K562 (cell line): ENCODE data around the gene NCOA1. TPM values are rescaled to one million over a fixed set of nuclear protein-coding genes. Genes with fewer than 3 reads are reported as not detected.

Experiments used
- ARID2 ChIP-seq: fragments of 450-650 bp; IDR thresholded peaks from 2 replicates; pipeline ENCODE4 v1.6.1; 2017; ENCODE audit warnings: antibody characterized with exemption, mild to moderate bottlenecking
- ASH1L ChIP-seq: fragments of 450-650 bp; IDR thresholded peaks from 2 replicates; pipeline ENCODE4 v1.6.1; 2018; ENCODE audit warnings: borderline replicate concordance, mild to moderate bottlenecking, low read depth; ENCODE audit not compliant: partially characterized antibody
- C11orf30 ChIP-seq: fragments of 450-650 bp; IDR thresholded peaks from 2 replicates; pipeline ENCODE4 v1.6.1; 2016; ENCODE audit warnings: low read depth, mild to moderate bottlenecking
- CREM ChIP-seq: IDR thresholded peaks from 2 replicates; pipeline ENCODE4 v1.6.1; 2014; ENCODE audit warnings: antibody characterized with exemption, low read depth
- EGR1 ChIP-seq: fragments of 450-650 bp; conservative IDR thresholded peaks from 2 replicates; pipeline ENCODE4 v1.6.1; 2017; ENCODE audit warnings: mild to moderate bottlenecking
- EP400 ChIP-seq: fragments of 450-650 bp; IDR thresholded peaks from 2 replicates; pipeline ENCODE4 v1.6.1; 2017; ENCODE audit warnings: antibody characterized with exemption, mild to moderate bottlenecking, moderate library complexity
- HIVEP1 ChIP-seq: fragments of 250-450 bp; sonication (Bioruptor Pico); IDR thresholded peaks from 2 replicates; pipeline ENCODE4 v1.4.0; 2020; ENCODE audit warnings: mild to moderate bottlenecking
- HMGN3 ChIP-seq: IDR thresholded peaks from 2 replicates; pipeline ENCODE4 v1.6.1; 2011; ENCODE audit warnings: borderline replicate concordance, low read depth, mild to moderate bottlenecking, mixed read lengths, low read length; ENCODE audit not compliant: insufficient read length; ENCODE audit errors: extremely low read depth
- IFI16 ChIP-seq: fragments of 250-450 bp; sonication (Bioruptor Pico); IDR thresholded peaks from 2 replicates; pipeline ENCODE4 v2.1.2; 2022; ENCODE audit warnings: mild to moderate bottlenecking, inconsistent platforms
- KDM4B ChIP-seq, 2 experiments: fragments of 450-650 bp in 1 of 2; sonication (generic) in 1 of 2; IDR thresholded peaks; 2 replicates each; pipeline ENCODE4 v1.6.1; 2016 to 2017; ENCODE audit warnings: borderline replicate concordance in 2 of 2, antibody characterized with exemption in 1 of 2, low read depth in 1 of 2, mild to moderate bottlenecking in 1 of 2
- LEF1 ChIP-seq: fragments of 450-650 bp; IDR thresholded peaks from 2 replicates; pipeline ENCODE4 v1.6.1; 2016; ENCODE audit warnings: mild to moderate bottlenecking
- MAZ ChIP-seq, 2 experiments: fragments of 450-650 bp in 1 of 2; sonication (generic) in 1 of 2; formaldehyde crosslinking; IDR thresholded peaks in 1 of 2; conservative IDR thresholded peaks in 1 of 2; 2 replicates each; pipeline versions ENCODE4 v1.4.0 to v1.5.0; 2020; ENCODE audit warnings: mild to moderate bottlenecking in 1 of 2, missing genetic modification reagents in 1 of 2
- MBD2 ChIP-seq: sonication (generic); IDR thresholded peaks from 2 replicates; pipeline ENCODE4 v1.6.1; 2016; ENCODE audit warnings: low read depth, borderline replicate concordance
- MTA2 ChIP-seq: fragments of 450-650 bp; IDR thresholded peaks from 2 replicates; pipeline ENCODE4 v1.6.1; 2016; ENCODE audit warnings: low read depth
- NFE2 ChIP-seq: IDR thresholded peaks from 2 replicates; pipeline ENCODE4 v1.6.1; 2014; ENCODE audit warnings: antibody characterized with exemption, low read depth
- PHF21A ChIP-seq: fragments of 450-650 bp; IDR thresholded peaks from 2 replicates; pipeline ENCODE4 v1.6.1; 2017; ENCODE audit warnings: low read depth, borderline replicate concordance
- SIX5 ChIP-seq, 2 experiments: IDR thresholded peaks; 2 replicates each; pipeline ENCODE4 v1.6.1; 2011; ENCODE audit warnings: low read length in 2 of 2, borderline replicate concordance in 1 of 2, low read depth in 1 of 2, mild to moderate bottlenecking in 1 of 2, moderate library complexity in 1 of 2; ENCODE audit not compliant: insufficient read depth in 1 of 2
- SNIP1 ChIP-seq: fragments of 450-650 bp; IDR thresholded peaks from 2 replicates; pipeline ENCODE4 v1.7.1; 2017; ENCODE audit warnings: low read depth, mild to moderate bottlenecking
- TBP ChIP-seq: optimal IDR thresholded peaks from 2 replicates; pipeline ENCODE3; 2011; ENCODE audit warnings: low read depth, low read length, improper control_type of control experiment
- TCF3 ChIP-seq: sonication (generic); formaldehyde crosslinking; IDR thresholded peaks from 2 replicates; pipeline ENCODE4 v1.4.0; 2020; ENCODE audit warnings: mild to moderate bottlenecking, missing genetic modification reagents
- TEAD2 ChIP-seq: fragments of 450-650 bp; IDR thresholded peaks from 2 replicates; pipeline ENCODE4 v1.6.1; 2016; ENCODE audit warnings: missing genetic modification characterization, control low read depth, missing compliant biosample characterization
- ZFP36 ChIP-seq: fragments of 150-350 bp; IDR thresholded peaks from 2 replicates; pipeline ENCODE4 v1.6.1; 2018; ENCODE audit warnings: low read length, low read depth; ENCODE audit not compliant: partially characterized antibody
- ZNF12 ChIP-seq: sonication (generic); formaldehyde crosslinking; IDR thresholded peaks from 2 replicates; pipeline ENCODE4 v1.4.0; 2020; ENCODE audit warnings: mild to moderate bottlenecking, missing genetic modification reagents
- ZNF311 ChIP-seq: fragments of 250-450 bp; sonication (Bioruptor Pico); IDR thresholded peaks from 2 replicates; pipeline ENCODE4 v1.4.0; 2020; ENCODE audit warnings: mild to moderate bottlenecking, moderate library complexity
- ZNF384 ChIP-seq: IDR thresholded peaks from 2 replicates; pipeline ENCODE4 v1.6.1; 2012; ENCODE audit warnings: low read depth, low read length, improper control_type of control experiment
- ZNF444 ChIP-seq: fragments of 250-450 bp; sonication (Bioruptor Pico); IDR thresholded peaks from 2 replicates; pipeline ENCODE4 v1.4.0; 2020; ENCODE audit warnings: mild to moderate bottlenecking, moderate library complexity
- ZNF551 ChIP-seq: fragments of 250-450 bp; sonication (Bioruptor Pico); IDR thresholded peaks from 2 replicates; pipeline ENCODE4 v1.5.0; 2021; ENCODE audit warnings: mild to moderate bottlenecking, moderate library complexity
- ZNF75A ChIP-seq: fragments of 450-650 bp; formaldehyde crosslinking; IDR thresholded peaks from 2 replicates; pipeline ENCODE4 v1.4.0; 2020; ENCODE audit warnings: mild to moderate bottlenecking
- ZNF77 ChIP-seq: fragments of 250-450 bp; sonication (Bioruptor Pico); IDR thresholded peaks from 2 replicates; pipeline ENCODE4 v1.5.0; 2020
- ZNF778 ChIP-seq: fragments of 450-650 bp; formaldehyde crosslinking; IDR thresholded peaks from 2 replicates; pipeline ENCODE4 v1.4.0; 2020; ENCODE audit warnings: mild to moderate bottlenecking, moderate library complexity
- ZNF785 ChIP-seq: fragments of 250-450 bp; sonication (Bioruptor Pico); IDR thresholded peaks from 2 replicates; pipeline ENCODE4 v1.4.0; 2020; ENCODE audit warnings: mild to moderate bottlenecking
- polyA plus RNA-seq, 8 experiments: library from polyadenylated mRNA; depleted of rRNA in 4 of 8; stranded (reverse) in 5 of 8; unstranded in 3 of 8; fragments of >200 nt; fragmentation: Nextera tagmentation in 2 of 8; fragmentation: Illumina TruSeq in 1 of 8; extraction: Ambion mirVana in 2 of 8; extraction: Trizol in 1 of 8; gene quantifications; 2 replicates each; pipeline versions ENCODE4 v1.2.1 to v1.2.3, GENCODE V29; 2011 to 2014; ENCODE audit warnings: inconsistent platforms in 1 of 8, missing spikeins in 1 of 8
- total RNA-seq, 7 experiments: library from RNA; depleted of rRNA in 6 of 7; stranded (reverse); fragments of >200 nt in 6 of 7; fragmentation: Illumina TruSeq in 2 of 7; extraction: Trizol in 2 of 7; gene quantifications; 2 replicates each; pipeline versions ENCODE4 v1.2.1 to v1.2.3, GENCODE V29; 2011 to 2021; ENCODE audit warnings: low replicate concordance in 1 of 7
- TF ChIP-seq, protein P1 (sequence below): fragments of 450-650 bp; IDR thresholded peaks from 2 replicates; pipeline ENCODE4 v1.6.1; 2018; ENCODE audit not compliant: partially characterized antibody

NCOA1 gene
- total and polyA plus RNA-seq, 9 of the 15 experiments (the other 6 are each of a cell fraction or from before 2014, with no cell fraction given) = 4.9 to 25.7 (median 17.0) TPM

DNA sequence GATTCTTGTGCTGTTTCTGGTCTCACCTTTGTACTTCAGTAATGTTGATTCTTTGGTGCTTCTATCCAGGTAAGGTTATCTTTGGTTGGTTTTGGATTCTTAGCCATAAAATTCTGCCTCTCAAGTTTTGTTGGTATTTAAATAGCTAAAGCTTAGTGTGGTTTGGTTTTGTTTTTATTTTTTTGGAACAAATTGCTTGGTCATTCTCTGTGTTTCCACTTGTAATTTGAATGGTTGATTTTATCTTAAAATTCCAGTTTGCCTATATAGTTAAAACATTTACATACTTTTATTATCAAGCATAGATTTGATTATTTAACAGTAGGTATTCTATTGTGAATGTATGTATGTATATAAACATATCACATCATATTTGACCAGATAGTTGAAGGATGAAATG is 6.6 kb downstream of the NCOA1 start (continued):
- TF ChIP-seq EP400 (0 out of 2 replicates have a peak, but pooled peaks have one; percentile 21), MTA2 (no peak), ZNF444 (CRISPR knock-in tag) (no peak), PHF21A (no peak), ZNF778 (CRISPR knock-in tag) (no peak), C11orf30 (peak; percentile 73), NFE2 (peak; percentile 77), KDM4B (IDR thresholded peaks at IDR 0.05; ENCODE audit: borderline replicate concordance in 2 of 2, low read depth in 1 of 2) (no peak), ZNF75A (CRISPR knock-in tag) (no peak), TCF3 (no peak), ZNF384 (0 out of 2 replicates have a peak, but pooled peaks have one; percentile 4), MAZ (CRISPR knock-in tag; conservative IDR thresholded peaks at IDR 0.05 in 1 of 2, IDR thresholded peaks at IDR 0.05 in 1 of 2) (no peak), ZNF311 (CRISPR knock-in tag) (no peak), LEF1 (no peak), EGR1 (no peak), IFI16 (CRISPR knock-in tag) (no peak), ARID2 (no peak), SIX5 (IDR thresholded peaks at IDR 0.05; ENCODE audit: borderline replicate concordance in 1 of 2, insufficient read depth in 1 of 2, low read depth in 1 of 2, low read length in 2 of 2) (no peak), ZNF785 (CRISPR knock-in tag) (no peak), CREM (no peak), TBP (no peak), HMGN3 (no peak), MBD2 (no peak), ZFP36 (no peak), HIVEP1 (CRISPR knock-in tag) (no peak), ZNF77 (CRISPR knock-in tag) (no peak), TEAD2 (no peak), ASH1L (no peak), SNIP1 (no peak), ZNF551 (CRISPR knock-in tag) (no peak), ZNF12 (CRISPR knock-in tag) (no peak)
- TF ChIP-seq, protein P1, sequence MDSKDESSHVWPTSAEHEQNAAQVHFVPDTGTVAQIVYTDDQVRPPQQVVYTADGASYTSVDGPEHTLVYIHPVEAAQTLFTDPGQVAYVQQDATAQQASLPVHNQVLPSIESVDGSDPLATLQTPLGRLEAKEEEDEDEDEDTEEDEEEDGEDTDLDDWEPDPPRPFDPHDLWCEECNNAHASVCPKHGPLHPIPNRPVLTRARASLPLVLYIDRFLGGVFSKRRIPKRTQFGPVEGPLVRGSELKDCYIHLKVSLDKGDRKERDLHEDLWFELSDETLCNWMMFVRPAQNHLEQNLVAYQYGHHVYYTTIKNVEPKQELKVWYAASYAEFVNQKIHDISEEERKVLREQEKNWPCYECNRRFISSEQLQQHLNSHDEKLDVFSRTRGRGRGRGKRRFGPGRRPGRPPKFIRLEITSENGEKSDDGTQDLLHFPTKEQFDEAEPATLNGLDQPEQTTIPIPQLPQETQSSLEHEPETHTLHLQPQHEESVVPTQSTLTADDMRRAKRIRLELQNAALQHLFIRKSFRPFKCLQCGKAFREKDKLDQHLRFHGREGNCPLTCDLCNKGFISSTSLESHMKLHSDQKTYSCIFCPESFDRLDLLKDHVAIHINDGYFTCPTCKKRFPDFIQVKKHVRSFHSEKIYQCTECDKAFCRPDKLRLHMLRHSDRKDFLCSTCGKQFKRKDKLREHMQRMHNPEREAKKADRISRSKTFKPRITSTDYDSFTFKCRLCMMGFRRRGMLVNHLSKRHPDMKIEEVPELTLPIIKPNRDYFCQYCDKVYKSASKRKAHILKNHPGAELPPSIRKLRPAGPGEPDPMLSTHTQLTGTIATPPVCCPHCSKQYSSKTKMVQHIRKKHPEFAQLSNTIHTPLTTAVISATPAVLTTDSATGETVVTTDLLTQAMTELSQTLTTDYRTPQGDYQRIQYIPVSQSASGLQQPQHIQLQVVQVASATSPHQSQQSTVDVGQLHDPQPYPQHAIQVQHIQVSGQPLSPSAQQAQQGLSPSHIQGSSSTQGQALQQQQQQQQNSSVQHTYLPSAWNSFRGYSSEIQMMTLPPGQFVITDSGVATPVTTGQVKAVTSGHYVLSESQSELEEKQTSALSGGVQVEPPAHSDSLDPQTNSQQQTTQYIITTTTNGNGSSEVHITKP = no peak
